Activated CD8-positive, alpha-beta memory T cell treated with anti-CD3 and anti-CD28 coated beads, Interleukin-2, amount 50 U/mL, for 4 hours (primary cell): ENCODE results near the gene NSD1.
"Not testable (repeated sequence)": the region's sequence is repeated elsewhere in the genome, so short reads cannot be mapped to it uniquely, and the experiment has no call there.

Experiments
- DNase-seq: peaks from one replicate; pipeline ENCODE4 v3.0.0-alpha.2; 2020

The NSD1 gene

DNA sequence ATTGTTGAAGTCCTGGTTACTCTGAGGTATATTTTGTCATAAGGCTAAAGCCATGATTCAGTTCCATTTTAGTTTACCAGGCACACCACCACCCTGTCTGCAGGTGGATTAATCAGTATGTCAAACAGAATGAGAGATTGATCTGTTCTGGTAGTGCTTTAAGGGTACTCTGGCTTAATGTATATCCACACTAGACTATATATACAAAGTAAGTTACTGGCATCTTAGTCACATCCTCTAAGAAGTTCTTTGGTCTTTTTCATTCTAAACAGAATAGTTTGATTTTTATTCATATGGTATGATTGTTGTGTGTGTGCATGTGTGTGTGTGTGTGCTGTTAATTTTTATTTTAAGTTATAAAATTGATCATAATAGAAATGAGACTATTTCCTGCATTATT is 108.2 kb downstream of the NSD1 start:
- DNase-seq = no peak

DNA sequence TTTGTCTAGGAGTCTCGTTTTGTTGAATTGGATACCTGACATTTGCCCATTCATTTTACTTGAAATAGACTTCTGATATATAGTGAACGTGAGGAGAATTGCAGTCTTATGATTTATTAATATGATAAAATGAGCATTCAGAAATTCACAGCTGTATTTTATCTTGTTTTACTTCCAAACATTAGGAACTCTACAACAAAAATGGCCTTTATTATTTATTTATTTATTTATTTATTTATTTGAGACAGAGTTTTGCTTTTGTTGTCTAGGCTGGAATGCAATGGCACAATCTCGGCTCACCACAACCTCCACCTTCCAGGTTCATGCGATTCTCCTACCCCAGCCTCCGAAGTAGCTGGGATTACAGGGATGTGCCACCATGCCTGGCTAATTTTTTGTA is 108.7 kb downstream of the NSD1 start:
- no peak for DNase-seq

DNA sequence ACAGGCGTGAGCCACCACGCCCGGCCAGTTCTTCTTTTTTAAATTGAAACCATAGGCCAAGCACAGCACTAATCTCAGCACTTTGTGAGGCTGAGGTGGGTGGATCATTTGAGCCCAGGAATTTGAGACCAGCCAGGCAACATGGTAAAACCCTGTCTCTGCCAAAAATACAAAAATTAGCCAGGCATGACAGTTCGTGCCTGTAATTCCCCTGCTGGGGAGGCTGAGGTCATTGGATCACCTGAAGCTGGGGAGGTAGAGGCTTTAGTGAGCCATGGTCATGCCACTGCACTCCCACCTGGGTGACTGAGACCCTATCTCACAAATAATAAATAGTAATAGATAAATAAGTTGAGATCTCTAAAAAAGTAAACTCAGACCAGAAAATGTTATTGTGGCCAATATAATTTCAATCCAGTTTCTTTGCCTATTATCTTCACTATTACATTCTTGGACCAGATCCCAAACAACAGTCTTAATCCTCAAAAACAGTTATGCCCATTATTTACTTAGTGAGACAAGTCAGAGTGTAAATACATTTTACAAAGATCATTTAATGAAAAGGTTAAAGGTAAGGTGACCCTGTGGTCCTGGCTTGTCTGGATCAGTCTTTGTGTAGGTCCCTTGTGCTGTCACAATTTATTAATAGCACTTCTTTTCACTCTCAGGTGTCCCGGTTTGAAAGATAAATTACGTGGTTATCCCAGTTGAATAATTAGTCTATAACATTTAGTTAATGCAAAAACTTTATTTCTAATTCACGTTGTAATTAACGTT is 116.4 kb downstream of the NSD1 start:
- no peak for DNase-seq

DNA sequence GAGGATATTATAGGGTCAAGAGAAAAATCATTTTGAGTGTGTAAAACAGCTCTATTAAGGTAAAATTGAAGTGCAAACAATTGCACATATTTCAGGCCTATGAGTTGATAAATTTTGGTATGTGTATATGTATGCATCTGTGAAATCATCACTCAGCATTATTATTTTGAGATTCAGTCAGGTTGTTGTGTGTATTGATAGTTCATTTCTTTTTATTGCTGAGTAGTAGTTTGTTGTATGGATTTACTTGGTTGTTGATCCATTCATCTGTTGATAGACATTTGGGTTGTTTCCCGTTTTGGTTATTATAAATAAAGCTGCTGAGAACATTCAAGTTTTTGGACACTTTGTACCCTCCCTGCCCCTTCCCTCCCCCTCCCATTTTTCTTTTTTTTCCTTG is 119.7 kb downstream of the NSD1 start:
- DNase-seq = no peak

DNA sequence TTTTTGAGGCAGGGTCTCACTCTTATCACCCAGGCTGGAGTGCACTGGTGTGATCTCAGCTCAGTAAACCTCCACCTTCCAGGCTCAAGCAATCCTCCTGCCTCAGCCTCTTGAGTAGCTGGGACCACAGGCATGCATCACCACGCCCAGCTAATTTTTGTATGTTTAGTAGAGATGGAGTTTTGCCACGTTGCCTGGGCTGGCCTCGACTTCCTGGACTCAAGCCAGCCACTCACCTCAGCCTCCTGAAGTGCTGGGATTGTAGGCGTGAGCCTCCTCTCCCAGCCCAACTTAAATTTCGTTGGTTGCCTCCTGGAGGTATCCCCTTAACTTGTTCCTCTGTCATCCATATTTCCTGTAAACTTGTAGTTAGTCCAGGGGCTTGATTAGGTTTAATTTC is 122.7 kb downstream of the NSD1 start:
- no peak for DNase-seq

GRCh38 chr5:177258711-177259110 is 125.1 kb downstream of the NSD1 start:
- not testable (repeated sequence) for DNase-seq

DNA sequence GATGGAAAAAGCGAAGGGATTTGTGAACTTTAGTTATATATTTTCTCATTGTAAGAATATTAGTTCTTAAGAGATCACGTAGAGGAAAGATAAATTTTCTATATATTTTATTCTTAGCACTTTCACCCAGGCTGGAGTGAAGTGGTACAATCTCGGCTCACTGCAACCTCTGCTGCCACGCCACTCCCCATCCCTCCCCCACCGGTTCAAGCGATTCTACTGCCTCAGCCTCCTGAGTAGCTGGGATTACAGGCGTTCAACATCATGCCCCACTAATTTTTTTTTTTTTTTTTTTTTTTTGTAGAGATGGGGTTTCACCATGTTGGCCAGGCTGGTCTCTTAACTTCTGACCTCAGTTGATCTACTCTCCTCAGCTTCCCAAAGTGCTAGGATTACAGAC is 127.4 kb downstream of the NSD1 start:
- no peak for DNase-seq

GRCh38 chr5:177261510-177261909 is 127.9 kb downstream of the NSD1 start:
- no peak for DNase-seq

GRCh38 chr5:177264178-177264577 is 130.6 kb downstream of the NSD1 start:
- no peak for DNase-seq

DNA sequence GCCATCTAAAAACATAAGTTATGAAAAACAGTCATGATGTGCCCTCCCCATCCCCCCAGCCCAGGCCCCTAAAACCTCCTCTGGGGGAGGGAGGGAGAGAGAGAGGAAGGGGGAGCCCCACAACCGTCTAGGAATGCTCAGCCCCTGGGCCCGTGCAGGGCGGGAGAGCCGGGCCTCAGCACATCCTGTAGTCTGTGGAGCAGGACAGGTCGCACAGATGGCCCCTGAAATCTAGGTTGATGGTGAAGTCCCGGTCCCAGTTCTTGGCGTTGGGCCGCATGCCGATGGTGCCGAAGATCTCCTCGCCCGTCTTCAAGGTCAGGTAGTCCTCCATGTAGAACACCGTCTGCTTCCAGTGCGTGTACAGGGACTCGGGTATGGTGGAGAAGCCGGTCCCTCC is 131.8 kb downstream of the NSD1 start:
- no peak for DNase-seq

DNA sequence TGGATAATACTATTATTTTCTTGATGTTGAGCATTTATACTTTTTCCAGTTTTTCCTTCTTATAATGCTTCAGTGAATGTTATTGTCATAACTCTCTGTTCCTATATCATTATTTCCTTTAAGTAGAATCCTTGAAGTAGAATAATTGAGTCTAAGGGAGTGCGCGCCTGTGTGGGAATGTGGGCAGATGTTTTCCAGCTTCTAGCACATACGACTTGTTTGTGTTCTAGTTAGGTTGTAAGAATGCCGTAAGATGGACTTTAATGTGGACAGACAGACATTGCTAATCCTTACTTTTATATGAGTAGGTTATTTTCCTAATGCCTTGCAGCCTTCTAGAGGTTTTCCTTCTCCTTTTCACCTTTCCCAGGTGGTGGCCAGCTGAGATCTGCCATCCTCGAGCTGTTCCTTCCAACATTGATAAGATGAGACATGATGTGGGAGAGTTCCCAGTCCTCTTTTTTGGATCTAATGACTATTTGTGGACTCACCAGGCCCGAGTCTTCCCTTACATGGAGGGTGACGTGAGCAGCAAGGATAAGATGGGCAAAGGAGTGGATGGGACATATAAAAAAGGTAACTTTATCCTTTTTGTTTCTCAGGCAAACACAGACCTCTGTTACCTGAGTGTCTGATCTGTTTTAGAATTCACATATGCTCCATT is 135.8 kb downstream of the NSD1 start:
- DNase-seq = no peak

DNA sequence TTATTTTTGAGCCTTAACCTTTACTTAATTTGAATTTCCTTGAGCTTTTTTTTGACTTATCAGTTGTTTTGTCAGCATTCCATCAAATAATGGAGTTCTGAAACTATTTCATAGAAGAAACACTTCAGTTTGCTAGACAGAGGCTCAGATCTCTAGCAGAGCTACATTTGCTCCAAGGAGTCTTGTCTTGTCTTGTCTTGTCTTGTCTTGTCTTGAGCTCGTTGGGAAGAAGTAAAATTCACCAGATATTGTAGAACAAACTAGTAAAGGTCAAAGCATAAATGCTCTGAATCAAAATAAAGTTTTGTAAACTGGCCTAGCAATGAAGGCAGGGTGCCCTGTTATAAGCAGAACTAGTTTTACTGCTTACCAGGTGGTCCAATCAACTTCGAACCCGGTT is 136.4 kb downstream of the NSD1 start:
- no peak for DNase-seq

GRCh38 chr5:177270653-177271052 is 137.1 kb downstream of the NSD1 start:
- no peak for DNase-seq

DNA sequence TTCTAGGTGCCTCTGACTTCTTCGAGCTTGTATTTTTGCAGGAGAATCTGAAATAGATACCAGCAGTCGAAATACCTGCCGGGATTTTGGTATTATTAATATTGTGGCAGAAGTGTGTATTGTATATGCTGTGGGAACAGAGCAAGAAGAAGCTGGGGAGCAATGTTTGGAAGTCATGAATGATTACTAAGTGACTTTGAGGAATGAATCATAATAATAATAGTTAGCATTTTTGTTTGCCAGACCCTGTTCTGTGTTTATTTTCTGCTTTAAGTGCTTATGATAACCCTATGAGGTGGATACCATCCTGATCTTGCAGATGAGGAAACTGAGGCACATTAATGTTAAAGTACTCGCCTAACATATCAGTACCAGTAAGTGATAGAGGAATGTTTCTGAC is 137.5 kb downstream of the NSD1 start:
- no peak for DNase-seq

DNA sequence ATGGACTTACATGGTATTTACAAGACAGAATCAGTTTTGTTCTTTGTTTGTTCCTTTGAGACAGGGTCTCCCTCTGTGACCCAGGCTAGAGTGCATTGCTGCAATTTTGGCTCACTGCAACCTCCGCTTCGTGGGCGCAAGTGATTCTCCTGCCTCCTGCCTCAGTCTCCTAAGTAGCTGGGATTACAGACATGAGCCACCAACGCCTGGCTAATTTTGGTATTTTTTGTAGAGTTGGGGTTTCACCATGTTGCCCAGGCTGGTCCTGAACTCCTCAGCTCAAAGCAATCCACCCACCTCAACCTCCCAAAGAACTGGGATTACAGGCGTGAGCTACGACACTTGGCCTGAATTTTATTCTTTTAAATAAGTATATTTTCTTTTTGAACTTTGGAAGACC is 142.3 kb downstream of the NSD1 start:
- no peak for DNase-seq

DNA sequence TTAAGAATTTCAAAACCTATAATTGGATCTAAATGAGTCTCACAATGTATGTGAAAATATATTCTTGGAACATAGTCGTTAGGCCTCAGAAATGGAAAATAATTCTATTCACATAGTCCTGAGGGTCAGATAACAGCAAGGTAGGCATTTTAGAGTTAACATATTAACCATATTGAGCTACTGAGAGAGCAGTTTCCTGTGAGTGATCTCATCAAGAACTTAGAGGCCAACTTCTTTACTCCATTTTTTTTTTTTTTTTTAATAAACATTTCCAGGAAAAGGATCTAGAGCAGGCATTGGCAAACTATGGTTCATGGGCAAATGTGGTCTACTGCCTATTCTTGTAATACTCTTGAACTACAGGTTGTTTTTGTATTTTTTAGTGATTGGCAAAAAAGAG is 143.3 kb downstream of the NSD1 start:
- no peak for DNase-seq

DNA sequence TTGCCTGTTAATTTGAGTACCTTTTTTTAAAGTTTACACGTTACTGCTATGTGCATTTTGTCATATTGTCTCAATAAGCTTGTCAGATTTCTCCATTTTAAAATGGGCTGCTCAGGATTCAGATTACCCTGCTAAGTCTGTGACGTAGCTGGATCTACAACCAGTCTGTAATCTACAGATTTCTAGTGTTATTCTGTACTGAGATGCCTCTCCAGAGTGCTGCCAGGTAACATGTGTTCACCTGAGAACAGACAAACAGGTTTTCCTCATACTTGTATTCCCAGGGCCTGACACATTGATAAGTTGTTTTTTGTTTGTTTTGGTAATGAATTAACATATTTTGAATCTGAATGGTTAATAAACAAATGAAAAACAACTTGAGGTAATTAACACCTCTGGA is 154.6 kb downstream of the NSD1 start:
- no peak for DNase-seq

DNA sequence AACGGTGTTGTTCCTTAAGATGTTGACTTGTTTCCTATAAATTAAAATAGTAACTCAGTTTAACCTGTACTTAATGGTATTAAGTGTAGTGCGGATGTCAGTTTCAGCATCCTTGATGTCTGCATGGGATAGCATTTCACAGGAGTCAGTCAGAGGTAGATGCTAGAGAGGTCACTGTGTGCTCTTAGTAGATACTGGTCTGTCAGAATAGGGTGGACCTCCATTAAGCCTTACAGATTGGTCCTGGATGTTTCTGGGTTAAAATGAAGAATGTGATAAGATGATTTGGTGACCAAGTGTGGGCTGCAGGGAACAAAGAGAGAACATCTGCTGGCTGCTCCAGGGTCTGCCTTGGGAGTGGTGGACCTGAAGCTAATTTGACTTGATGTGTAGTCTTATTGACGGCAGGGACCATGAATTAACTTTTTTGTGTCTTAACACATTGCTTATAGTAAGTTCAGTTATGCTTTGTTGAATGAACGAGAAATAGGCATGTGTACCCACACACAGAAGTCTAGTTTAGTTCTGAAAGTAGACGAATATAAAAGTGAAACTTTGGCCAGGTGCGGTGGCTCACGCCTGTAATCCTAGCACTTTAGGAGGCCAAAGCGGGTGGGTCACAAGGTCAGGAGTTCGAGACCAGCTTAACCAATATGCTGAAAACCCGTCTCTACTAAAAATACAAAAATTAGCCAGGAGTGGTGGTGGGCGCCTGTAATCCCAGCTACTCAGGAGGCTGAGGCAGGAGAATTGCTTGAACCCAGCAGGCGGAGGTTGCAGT is 157.4 kb downstream of the NSD1 start:
- no peak for DNase-seq

DNA sequence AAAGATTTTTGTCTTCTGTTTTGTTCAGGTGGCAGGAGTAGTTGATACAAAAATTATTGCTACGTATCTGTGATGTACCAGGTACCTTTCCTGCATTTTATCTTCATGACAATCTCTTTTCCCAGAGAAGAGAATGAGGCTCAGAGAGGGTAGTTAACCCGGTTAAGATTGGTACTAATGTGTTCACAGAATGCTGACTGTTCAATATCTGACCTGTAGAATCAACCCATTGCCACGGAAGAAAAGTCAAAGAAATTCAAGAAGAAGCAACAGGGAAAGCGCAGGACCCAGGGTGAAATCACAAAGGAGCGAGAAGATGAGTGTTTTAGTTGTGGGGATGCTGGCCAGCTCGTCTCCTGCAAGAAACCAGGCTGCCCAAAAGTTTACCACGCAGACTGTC is 158.2 kb downstream of the NSD1 start:
- DNase-seq = no peak

DNA sequence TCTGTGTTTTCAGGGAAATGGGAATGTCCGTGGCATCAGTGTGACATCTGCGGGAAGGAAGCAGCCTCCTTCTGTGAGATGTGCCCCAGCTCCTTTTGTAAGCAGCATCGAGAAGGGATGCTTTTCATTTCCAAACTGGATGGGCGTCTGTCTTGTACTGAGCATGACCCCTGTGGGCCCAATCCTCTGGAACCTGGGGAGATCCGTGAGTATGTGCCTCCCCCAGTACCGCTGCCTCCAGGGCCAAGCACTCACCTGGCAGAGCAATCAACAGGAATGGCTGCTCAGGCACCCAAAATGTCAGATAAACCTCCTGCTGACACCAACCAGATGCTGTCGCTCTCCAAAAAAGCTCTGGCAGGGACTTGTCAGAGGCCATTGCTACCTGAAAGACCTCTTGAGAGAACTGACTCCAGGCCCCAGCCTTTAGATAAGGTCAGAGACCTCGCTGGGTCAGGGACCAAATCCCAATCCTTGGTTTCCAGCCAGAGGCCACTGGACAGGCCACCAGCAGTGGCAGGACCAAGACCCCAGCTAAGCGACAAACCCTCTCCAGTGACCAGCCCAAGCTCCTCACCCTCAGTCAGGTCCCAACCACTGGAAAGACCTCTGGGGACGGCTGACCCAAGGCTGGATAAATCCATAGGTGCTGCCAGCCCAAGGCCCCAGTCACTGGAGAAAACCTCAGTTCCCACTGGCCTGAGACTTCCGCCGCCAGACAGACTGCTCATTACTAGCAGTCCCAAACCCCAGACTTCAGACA is 160.4 kb downstream of the NSD1 start:
- no peak for DNase-seq

- DNase-seq = no peak
Measured at GRCh38 chr5:177294632-177295031, 161.1 kb downstream of the NSD1 start.

GRCh38 chr5:177295924-177296323 is 162.4 kb downstream of the NSD1 start:
- DNase-seq = no peak

DNA sequence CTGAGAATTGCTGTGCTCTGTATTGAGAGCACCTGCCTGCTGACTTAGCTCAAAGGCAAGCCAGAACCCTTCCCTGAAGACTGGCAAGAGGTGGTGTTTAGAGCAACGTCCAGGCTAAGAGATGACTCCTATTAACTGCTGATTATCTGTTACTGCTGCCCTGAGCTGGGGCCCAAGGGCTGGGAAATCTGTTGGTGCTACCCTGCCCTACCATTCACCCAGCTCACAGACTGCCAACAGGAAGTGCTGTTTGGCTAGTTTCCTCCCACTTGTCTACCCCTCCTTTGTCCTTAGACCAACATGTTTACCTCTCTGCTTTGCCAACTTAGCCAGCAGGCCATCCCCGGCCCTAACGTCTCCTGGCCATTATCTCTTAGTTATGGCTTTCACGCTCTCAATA is 163.0 kb downstream of the NSD1 start:
- DNase-seq = no peak
